ENCODE measurements around the gene CCDC93.

DNA sequence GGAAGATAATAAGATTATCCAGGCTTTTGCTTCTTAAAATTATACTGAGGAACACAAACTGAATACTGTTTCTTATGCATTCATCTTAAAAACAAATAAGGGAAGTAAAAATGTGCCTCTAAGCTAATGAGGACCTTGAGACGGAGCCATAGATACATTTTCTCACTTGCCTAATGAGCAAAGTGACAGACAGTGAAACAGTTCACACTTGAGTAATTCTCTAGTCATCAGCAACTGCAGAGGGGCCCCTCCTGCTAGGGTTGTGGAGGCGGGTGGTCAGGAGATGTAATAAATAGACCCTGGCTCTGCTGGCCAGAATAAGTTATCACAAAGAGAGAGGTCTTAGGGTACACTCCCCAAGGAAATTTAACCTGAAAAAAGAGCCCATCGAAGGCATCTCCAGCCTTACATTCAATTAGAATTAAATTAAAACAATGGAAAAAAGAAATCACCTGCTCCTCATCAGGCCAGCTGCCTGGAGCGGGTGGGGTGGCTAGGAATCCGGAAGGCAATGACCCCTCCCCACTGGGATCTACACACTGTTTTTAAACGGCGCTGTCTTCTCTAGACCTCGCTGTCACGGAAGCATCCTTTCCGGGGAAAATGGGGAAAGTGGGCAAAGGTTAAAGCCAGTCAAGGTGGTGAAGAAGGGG is 41.8 kb upstream of the CCDC93 start:
- TF ChIP-seq CTCF (IDR thresholded peaks at IDR 0.05) (no peak), POLR2A (IDR thresholded peaks at IDR 0.05) (no peak)

Measured in ovary (tissue), 3 donors.